GM21360 (cell line): ENCODE data around the gene DYNC1I1.

Source experiments
- ATAC-seq: cut with Tn5 transposase; IDR thresholded peaks from one replicate; pipeline ENCODE4 v1.9.1; 2021; ENCODE audit warnings: mild to moderate bottlenecking, moderate library complexity; ENCODE audit not compliant: unreplicated experiment

The DYNC1I1 gene

GRCh38 chr7:95788884-95789283, 16.5 kb downstream of the DYNC1I1 start:
- no peak for ATAC-seq

- no peak for ATAC-seq
Measured at GRCh38 chr7:95793658-95794057, 21.3 kb downstream of the DYNC1I1 start.

- ATAC-seq = peak; percentile 77
Measured at GRCh38 chr7:95794917-95795515, 22.7 kb downstream of the DYNC1I1 start.

- ATAC-seq = no peak
Measured at GRCh38 chr7:95796617-95797016, 24.3 kb downstream of the DYNC1I1 start.

- no peak for ATAC-seq
Measured at GRCh38 chr7:95798401-95798930, 26.1 kb downstream of the DYNC1I1 start.

GRCh38 chr7:95800787-95801186, 28.4 kb downstream of the DYNC1I1 start:
- no peak for ATAC-seq

GRCh38 chr7:95802270-95802669, 29.9 kb downstream of the DYNC1I1 start:
- no peak for ATAC-seq

- no peak for ATAC-seq
Measured at GRCh38 chr7:95804052-95804451, 31.7 kb downstream of the DYNC1I1 start.

GRCh38 chr7:95805909-95806308, 33.6 kb downstream of the DYNC1I1 start:
- no peak for ATAC-seq

- no peak for ATAC-seq
Measured at GRCh38 chr7:95808396-95808795, 36.0 kb downstream of the DYNC1I1 start.

GRCh38 chr7:95811846-95812445, 39.6 kb downstream of the DYNC1I1 start:
- no peak for ATAC-seq

- no peak for ATAC-seq
Measured at GRCh38 chr7:95814721-95815120, 42.4 kb downstream of the DYNC1I1 start.

GRCh38 chr7:95817866-95818640, 45.7 kb downstream of the DYNC1I1 start:
- no peak for ATAC-seq

- ATAC-seq = no peak
Measured at GRCh38 chr7:95820778-95821177, 48.4 kb downstream of the DYNC1I1 start.

- ATAC-seq = no peak
Measured at GRCh38 chr7:95822717-95823116, 50.4 kb downstream of the DYNC1I1 start.

GRCh38 chr7:95824616-95825015, 52.3 kb downstream of the DYNC1I1 start:
- no peak for ATAC-seq

- no peak for ATAC-seq
Measured at GRCh38 chr7:95828824-95829790, 56.8 kb downstream of the DYNC1I1 start.

GRCh38 chr7:95840953-95841950, 68.9 kb downstream of the DYNC1I1 start:
- peak; percentile 92 for ATAC-seq

- ATAC-seq = no peak
Measured at GRCh38 chr7:95843286-95843685, 70.9 kb downstream of the DYNC1I1 start.

GRCh38 chr7:95845007-95845406, 72.7 kb downstream of the DYNC1I1 start:
- no peak for ATAC-seq
